ENCODE measurements around the gene RFX4.

DNA sequence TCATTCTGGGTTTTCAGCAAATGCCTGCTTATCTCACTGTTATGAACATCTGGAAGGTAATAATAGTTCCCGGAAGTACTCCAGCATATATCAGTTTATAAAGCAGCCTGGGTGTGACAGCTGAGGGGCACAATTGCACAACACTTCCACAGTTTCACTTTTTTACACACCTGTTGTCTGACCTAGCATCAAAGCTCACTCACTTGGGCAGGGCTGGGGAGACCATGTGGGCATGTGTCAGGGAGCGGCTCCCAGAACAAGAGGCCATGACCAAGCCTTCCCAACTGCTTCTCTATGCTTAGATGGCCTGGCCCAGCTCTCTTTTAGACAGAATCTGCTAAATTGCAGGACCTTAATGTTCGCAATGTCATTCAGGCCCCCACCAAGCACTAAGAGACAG lies 140.6 kb downstream of the RFX4 start:
- no peak for TF ChIP-seq EZH2phosphoT487 (IDR thresholded peaks at IDR 0.05; ENCODE audit: low read length)
- TF ChIP-seq, protein P1, sequence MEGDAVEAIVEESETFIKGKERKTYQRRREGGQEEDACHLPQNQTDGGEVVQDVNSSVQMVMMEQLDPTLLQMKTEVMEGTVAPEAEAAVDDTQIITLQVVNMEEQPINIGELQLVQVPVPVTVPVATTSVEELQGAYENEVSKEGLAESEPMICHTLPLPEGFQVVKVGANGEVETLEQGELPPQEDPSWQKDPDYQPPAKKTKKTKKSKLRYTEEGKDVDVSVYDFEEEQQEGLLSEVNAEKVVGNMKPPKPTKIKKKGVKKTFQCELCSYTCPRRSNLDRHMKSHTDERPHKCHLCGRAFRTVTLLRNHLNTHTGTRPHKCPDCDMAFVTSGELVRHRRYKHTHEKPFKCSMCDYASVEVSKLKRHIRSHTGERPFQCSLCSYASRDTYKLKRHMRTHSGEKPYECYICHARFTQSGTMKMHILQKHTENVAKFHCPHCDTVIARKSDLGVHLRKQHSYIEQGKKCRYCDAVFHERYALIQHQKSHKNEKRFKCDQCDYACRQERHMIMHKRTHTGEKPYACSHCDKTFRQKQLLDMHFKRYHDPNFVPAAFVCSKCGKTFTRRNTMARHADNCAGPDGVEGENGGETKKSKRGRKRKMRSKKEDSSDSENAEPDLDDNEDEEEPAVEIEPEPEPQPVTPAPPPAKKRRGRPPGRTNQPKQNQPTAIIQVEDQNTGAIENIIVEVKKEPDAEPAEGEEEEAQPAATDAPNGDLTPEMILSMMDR (IDR thresholded peaks at IDR 0.05; ENCODE audit: low read length), result no peak

All from MM.1S (cell line).